ENCODE measurements around the gene ADAMTS17.

DNA sequence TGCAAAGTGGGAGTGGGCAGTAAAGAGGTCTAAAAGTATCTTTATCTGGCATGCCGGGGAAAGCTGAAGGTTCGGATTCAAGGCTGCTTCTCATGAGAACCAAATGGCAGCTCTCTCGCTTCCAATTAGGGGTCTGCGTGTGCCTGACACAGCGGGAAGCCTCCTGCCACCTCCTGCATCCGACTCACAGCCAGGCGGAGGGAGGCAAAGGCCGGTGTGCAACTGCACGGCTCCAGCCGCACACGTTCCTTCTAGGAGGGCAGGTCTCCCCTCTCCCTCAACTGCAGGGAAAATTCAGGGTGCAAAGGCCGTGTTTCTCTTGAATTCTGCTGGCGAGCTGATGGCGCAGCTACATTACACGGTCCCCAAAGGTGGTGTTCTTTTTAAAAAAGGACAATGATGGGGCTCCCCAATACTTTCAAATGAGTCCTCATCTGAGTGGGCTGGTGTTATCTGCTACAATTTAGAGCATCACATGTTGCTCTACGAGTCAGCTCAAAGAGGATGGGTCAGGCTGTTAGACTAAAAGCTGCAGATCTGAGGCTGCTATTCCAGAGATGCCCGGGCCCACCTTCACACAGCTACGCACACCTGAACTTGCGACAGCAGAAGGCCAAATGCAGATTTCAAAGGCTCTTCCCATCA, 226.6 kb downstream of the ADAMTS17 start:
- TF ChIP-seq, protein P1, sequence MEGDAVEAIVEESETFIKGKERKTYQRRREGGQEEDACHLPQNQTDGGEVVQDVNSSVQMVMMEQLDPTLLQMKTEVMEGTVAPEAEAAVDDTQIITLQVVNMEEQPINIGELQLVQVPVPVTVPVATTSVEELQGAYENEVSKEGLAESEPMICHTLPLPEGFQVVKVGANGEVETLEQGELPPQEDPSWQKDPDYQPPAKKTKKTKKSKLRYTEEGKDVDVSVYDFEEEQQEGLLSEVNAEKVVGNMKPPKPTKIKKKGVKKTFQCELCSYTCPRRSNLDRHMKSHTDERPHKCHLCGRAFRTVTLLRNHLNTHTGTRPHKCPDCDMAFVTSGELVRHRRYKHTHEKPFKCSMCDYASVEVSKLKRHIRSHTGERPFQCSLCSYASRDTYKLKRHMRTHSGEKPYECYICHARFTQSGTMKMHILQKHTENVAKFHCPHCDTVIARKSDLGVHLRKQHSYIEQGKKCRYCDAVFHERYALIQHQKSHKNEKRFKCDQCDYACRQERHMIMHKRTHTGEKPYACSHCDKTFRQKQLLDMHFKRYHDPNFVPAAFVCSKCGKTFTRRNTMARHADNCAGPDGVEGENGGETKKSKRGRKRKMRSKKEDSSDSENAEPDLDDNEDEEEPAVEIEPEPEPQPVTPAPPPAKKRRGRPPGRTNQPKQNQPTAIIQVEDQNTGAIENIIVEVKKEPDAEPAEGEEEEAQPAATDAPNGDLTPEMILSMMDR (IDR thresholded peaks at IDR 0.05 in 4 of 5, conservative IDR thresholded peaks at IDR 0.05 in 1 of 5) = no peak
- TF ChIP-seq POLR2A (IDR thresholded peaks at IDR 0.05) = no peak
